WTC11 (cell line): Measurements from ENCODE around the gene AMBRA1. TPM values are rescaled to one million over a fixed set of nuclear protein-coding genes. Genes with fewer than 3 reads are reported as not detected.

ENCODE experiments used
- ATAC-seq: fragments of 200-7000 bp; cut with Tn5 transposase; 2 replicates; pipeline ENCODE4 v1.10.0; 2021; ENCODE audit warnings: mild to moderate bottlenecking, moderate library complexity
- CTCF ChIA-PET: fragments of 300-600 bp; sonication (Branson Sonifier 250); formaldehyde crosslinking; loops from one replicate; lab custom pipeline; 2021; ENCODE audit warnings: antibody characterized with exemption; lab: Charles Lee
- POLR2A ChIA-PET: fragments of 350-600 bp; sonication (Branson Sonifier 250); formaldehyde crosslinking; loops from one replicate; lab custom pipeline; 2021; ENCODE audit warnings: antibody characterized with exemption; lab: Charles Lee
- DNase-seq: peaks from one replicate; pipeline ENCODE4 v3.0.0; 2021; ENCODE audit warnings: low spot score
- H3K27ac Mint-ChIP-seq: 2 replicates; pipeline ENCODE4 v1.8.0; 2021; ENCODE audit warnings: mixed read lengths
- H3K27me3 Mint-ChIP-seq: 2 replicates; pipeline ENCODE4 v1.8.0; 2021; ENCODE audit warnings: low read depth, mild to moderate bottlenecking, moderate library complexity, mixed read lengths
- H3K36me3 Mint-ChIP-seq: 2 replicates; pipeline ENCODE4 v1.8.0; 2021; ENCODE audit warnings: mixed read lengths
- H3K4me1 Mint-ChIP-seq: 2 replicates; pipeline ENCODE4 v1.8.0; 2022; ENCODE audit warnings: mixed read lengths
- H3K4me3 Mint-ChIP-seq: 2 replicates; pipeline ENCODE4 v1.8.0; 2021; ENCODE audit warnings: mild to moderate bottlenecking, moderate library complexity, mixed read lengths
- H3K9me3 Mint-ChIP-seq: 2 replicates; pipeline ENCODE4 v1.8.0; 2021; ENCODE audit warnings: mixed read lengths
- ETV6 ChIP-seq: sonication (generic); formaldehyde crosslinking; IDR thresholded peaks from 2 replicates; pipeline ENCODE4 v1.8.1; 2022; ENCODE audit warnings: mild to moderate bottlenecking, missing genetic modification reagents
- MYBL2 ChIP-seq: sonication (generic); formaldehyde crosslinking; IDR thresholded peaks from 2 replicates; pipeline ENCODE4 v1.8.1; 2023; ENCODE audit warnings: mild to moderate bottlenecking, moderate library complexity, missing genetic modification reagents
- SMAD4 ChIP-seq: sonication (generic); formaldehyde crosslinking; IDR thresholded peaks from 2 replicates; pipeline ENCODE4 v1.8.0; 2022; ENCODE audit warnings: mild to moderate bottlenecking, missing genetic modification reagents
- TCF7 ChIP-seq: sonication (generic); formaldehyde crosslinking; IDR thresholded peaks from 2 replicates; pipeline ENCODE4 v1.8.0; 2022; ENCODE audit warnings: mild to moderate bottlenecking, low read depth, missing genetic modification reagents, moderate library complexity
- ZNF121 ChIP-seq: sonication (generic); formaldehyde crosslinking; IDR thresholded peaks from 2 replicates; pipeline ENCODE4 v1.8.0; 2023; ENCODE audit warnings: missing genetic modification reagents
- ZNF219 ChIP-seq: sonication (generic); formaldehyde crosslinking; IDR thresholded peaks from 2 replicates; pipeline ENCODE4 v1.8.0; 2023; ENCODE audit warnings: missing genetic modification reagents, mild to moderate bottlenecking, borderline replicate concordance
- ZNF423 ChIP-seq: fragments of 250-450 bp; sonication (Bioruptor Pico); IDR thresholded peaks from 2 replicates; pipeline ENCODE4 v2.1.2; 2022; ENCODE audit warnings: mild to moderate bottlenecking, moderate library complexity
- total RNA-seq: library from RNA; stranded (reverse); gene quantifications from 3 replicates; pipeline ENCODE4 v1.2.3, GENCODE V29; 2021
- TF ChIP-seq, protein P1 (sequence below): fragments of 200-600 bp; IDR thresholded peaks from 2 replicates; pipeline ENCODE4 v1.8.0; 2022; ENCODE audit warnings: antibody characterized with exemption
- TF ChIP-seq, protein P2 (sequence below): sonication (generic); formaldehyde crosslinking; IDR thresholded peaks from 2 replicates; pipeline ENCODE4 v1.8.0; 2023; ENCODE audit warnings: mild to moderate bottlenecking, missing genetic modification reagents
- TF ChIP-seq, protein P3 (sequence below): sonication (generic); formaldehyde crosslinking; IDR thresholded peaks from 2 replicates; pipeline ENCODE4 v1.8.0; 2023; ENCODE audit warnings: missing genetic modification reagents
- TF ChIP-seq, protein P4 (sequence below): sonication (generic); formaldehyde crosslinking; IDR thresholded peaks from 2 replicates; pipeline ENCODE4 v1.8.1; 2022; ENCODE audit warnings: mild to moderate bottlenecking, moderate library complexity, missing genetic modification reagents
- TF ChIP-seq, protein P5 (sequence below): sonication (generic); formaldehyde crosslinking; IDR thresholded peaks from 2 replicates; pipeline ENCODE4 v1.8.1; 2023; ENCODE audit warnings: mild to moderate bottlenecking, missing genetic modification reagents, borderline replicate concordance
- TF ChIP-seq, protein P6 (sequence below): sonication (generic); formaldehyde crosslinking; IDR thresholded peaks from 2 replicates; pipeline ENCODE4 v1.8.1; 2023; ENCODE audit warnings: mild to moderate bottlenecking, missing genetic modification reagents
- TF ChIP-seq, protein P7 (sequence below): sonication (generic); formaldehyde crosslinking; IDR thresholded peaks from 2 replicates; pipeline ENCODE4 v1.8.1; 2023; ENCODE audit warnings: mild to moderate bottlenecking, missing genetic modification reagents

Gene AMBRA1
- total RNA-seq, 1 experiment from 2014 or later: 35.0 TPM

DNA sequence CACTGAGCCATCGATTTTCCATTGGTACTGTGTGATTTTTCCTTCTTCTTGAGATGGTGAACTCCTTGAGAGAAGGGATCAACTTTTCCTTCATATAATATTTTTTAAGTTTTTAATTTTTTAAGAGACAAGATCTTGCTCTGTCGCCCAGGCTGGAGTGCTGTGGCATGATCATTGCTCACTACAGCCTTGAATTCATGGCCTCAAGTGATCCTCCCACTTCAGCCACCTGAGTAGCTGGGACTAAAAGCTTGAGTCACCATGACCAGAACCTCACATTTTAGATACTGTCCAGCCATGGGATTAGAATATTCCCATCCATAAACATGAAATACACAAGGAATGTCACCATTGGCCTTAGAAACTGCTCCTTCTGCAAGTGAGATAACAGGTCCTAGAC, 135.3 kb downstream of the AMBRA1 start:
- H3K9me3 Mint-ChIP-seq: no peaks in the 10 kb centered on the region
- POLR2A ChIA-PET: no interaction called here
- H3K27me3 Mint-ChIP-seq: no peaks in the 10 kb centered on the region
- peaks cover 2% of the 10 kb centered on the region; the same call in 1 of the 2 replicates for H3K36me3 Mint-ChIP-seq
- ATAC-seq: no peak
- TF ChIP-seq, protein P1, sequence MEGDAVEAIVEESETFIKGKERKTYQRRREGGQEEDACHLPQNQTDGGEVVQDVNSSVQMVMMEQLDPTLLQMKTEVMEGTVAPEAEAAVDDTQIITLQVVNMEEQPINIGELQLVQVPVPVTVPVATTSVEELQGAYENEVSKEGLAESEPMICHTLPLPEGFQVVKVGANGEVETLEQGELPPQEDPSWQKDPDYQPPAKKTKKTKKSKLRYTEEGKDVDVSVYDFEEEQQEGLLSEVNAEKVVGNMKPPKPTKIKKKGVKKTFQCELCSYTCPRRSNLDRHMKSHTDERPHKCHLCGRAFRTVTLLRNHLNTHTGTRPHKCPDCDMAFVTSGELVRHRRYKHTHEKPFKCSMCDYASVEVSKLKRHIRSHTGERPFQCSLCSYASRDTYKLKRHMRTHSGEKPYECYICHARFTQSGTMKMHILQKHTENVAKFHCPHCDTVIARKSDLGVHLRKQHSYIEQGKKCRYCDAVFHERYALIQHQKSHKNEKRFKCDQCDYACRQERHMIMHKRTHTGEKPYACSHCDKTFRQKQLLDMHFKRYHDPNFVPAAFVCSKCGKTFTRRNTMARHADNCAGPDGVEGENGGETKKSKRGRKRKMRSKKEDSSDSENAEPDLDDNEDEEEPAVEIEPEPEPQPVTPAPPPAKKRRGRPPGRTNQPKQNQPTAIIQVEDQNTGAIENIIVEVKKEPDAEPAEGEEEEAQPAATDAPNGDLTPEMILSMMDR: no peak
- TF ChIP-seq ZNF121 (CRISPR knock-in tag): no peak
- no peak for TF ChIP-seq TCF7
- TF ChIP-seq ZNF423 (CRISPR knock-in tag): no peak
- no peak for TF ChIP-seq SMAD4 (CRISPR knock-in tag)
- TF ChIP-seq ZNF219 (CRISPR knock-in tag): no peak
- TF ChIP-seq, protein P2, sequence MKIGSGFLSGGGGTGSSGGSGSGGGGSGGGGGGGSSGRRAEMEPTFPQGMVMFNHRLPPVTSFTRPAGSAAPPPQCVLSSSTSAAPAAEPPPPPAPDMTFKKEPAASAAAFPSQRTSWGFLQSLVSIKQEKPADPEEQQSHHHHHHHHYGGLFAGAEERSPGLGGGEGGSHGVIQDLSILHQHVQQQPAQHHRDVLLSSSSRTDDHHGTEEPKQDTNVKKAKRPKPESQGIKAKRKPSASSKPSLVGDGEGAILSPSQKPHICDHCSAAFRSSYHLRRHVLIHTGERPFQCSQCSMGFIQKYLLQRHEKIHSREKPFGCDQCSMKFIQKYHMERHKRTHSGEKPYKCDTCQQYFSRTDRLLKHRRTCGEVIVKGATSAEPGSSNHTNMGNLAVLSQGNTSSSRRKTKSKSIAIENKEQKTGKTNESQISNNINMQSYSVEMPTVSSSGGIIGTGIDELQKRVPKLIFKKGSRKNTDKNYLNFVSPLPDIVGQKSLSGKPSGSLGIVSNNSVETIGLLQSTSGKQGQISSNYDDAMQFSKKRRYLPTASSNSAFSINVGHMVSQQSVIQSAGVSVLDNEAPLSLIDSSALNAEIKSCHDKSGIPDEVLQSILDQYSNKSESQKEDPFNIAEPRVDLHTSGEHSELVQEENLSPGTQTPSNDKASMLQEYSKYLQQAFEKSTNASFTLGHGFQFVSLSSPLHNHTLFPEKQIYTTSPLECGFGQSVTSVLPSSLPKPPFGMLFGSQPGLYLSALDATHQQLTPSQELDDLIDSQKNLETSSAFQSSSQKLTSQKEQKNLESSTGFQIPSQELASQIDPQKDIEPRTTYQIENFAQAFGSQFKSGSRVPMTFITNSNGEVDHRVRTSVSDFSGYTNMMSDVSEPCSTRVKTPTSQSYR (CRISPR knock-in tag): no peak
- TF ChIP-seq, protein P3, sequence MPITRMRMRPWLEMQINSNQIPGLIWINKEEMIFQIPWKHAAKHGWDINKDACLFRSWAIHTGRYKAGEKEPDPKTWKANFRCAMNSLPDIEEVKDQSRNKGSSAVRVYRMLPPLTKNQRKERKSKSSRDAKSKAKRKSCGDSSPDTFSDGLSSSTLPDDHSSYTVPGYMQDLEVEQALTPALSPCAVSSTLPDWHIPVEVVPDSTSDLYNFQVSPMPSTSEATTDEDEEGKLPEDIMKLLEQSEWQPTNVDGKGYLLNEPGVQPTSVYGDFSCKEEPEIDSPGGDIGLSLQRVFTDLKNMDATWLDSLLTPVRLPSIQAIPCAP (CRISPR knock-in tag): no peak
- TF ChIP-seq, protein P4, sequence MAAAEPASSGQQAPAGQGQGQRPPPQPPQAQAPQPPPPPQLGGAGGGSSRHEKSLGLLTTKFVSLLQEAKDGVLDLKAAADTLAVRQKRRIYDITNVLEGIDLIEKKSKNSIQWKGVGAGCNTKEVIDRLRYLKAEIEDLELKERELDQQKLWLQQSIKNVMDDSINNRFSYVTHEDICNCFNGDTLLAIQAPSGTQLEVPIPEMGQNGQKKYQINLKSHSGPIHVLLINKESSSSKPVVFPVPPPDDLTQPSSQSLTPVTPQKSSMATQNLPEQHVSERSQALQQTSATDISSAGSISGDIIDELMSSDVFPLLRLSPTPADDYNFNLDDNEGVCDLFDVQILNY: no peak
- no peak for TF ChIP-seq MYBL2 (CRISPR knock-in tag)
- no peak for TF ChIP-seq ETV6 (CRISPR knock-in tag)
- TF ChIP-seq, protein P5, sequence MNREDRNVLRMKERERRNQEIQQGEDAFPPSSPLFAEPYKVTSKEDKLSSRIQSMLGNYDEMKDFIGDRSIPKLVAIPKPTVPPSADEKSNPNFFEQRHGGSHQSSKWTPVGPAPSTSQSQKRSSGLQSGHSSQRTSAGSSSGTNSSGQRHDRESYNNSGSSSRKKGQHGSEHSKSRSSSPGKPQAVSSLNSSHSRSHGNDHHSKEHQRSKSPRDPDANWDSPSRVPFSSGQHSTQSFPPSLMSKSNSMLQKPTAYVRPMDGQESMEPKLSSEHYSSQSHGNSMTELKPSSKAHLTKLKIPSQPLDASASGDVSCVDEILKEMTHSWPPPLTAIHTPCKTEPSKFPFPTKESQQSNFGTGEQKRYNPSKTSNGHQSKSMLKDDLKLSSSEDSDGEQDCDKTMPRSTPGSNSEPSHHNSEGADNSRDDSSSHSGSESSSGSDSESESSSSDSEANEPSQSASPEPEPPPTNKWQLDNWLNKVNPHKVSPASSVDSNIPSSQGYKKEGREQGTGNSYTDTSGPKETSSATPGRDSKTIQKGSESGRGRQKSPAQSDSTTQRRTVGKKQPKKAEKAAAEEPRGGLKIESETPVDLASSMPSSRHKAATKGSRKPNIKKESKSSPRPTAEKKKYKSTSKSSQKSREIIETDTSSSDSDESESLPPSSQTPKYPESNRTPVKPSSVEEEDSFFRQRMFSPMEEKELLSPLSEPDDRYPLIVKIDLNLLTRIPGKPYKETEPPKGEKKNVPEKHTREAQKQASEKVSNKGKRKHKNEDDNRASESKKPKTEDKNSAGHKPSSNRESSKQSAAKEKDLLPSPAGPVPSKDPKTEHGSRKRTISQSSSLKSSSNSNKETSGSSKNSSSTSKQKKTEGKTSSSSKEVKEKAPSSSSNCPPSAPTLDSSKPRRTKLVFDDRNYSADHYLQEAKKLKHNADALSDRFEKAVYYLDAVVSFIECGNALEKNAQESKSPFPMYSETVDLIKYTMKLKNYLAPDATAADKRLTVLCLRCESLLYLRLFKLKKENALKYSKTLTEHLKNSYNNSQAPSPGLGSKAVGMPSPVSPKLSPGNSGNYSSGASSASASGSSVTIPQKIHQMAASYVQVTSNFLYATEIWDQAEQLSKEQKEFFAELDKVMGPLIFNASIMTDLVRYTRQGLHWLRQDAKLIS (CRISPR knock-in tag): no peak
- TF ChIP-seq, protein P6, sequence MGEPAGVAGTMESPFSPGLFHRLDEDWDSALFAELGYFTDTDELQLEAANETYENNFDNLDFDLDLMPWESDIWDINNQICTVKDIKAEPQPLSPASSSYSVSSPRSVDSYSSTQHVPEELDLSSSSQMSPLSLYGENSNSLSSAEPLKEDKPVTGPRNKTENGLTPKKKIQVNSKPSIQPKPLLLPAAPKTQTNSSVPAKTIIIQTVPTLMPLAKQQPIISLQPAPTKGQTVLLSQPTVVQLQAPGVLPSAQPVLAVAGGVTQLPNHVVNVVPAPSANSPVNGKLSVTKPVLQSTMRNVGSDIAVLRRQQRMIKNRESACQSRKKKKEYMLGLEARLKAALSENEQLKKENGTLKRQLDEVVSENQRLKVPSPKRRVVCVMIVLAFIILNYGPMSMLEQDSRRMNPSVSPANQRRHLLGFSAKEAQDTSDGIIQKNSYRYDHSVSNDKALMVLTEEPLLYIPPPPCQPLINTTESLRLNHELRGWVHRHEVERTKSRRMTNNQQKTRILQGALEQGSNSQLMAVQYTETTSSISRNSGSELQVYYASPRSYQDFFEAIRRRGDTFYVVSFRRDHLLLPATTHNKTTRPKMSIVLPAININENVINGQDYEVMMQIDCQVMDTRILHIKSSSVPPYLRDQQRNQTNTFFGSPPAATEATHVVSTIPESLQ (CRISPR knock-in tag): no peak
- TF ChIP-seq, protein P7, sequence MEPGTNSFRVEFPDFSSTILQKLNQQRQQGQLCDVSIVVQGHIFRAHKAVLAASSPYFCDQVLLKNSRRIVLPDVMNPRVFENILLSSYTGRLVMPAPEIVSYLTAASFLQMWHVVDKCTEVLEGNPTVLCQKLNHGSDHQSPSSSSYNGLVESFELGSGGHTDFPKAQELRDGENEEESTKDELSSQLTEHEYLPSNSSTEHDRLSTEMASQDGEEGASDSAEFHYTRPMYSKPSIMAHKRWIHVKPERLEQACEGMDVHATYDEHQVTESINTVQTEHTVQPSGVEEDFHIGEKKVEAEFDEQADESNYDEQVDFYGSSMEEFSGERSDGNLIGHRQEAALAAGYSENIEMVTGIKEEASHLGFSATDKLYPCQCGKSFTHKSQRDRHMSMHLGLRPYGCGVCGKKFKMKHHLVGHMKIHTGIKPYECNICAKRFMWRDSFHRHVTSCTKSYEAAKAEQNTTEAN (CRISPR knock-in tag): no peak
- CTCF ChIA-PET: no interaction called here
- DNase-seq: no peak
- H3K4me3 Mint-ChIP-seq: no peak overlapping the region
- peaks cover 44% of the 10 kb centered on the region for H3K4me1 Mint-ChIP-seq
- peak overlapping the region; percentile 30; the same call in 1 of the 2 replicates for H3K27ac Mint-ChIP-seq
